ENCODE measurements around the gene ABCC8. TPM values are rescaled to one million over a fixed set of nuclear protein-coding genes. Genes with fewer than 3 reads are reported as not detected.

Gene ABCC8
- total and polyA plus RNA-seq, 12 donors = 0.39 to 216 (median 4.0) TPM; not detected in 1

DNA sequence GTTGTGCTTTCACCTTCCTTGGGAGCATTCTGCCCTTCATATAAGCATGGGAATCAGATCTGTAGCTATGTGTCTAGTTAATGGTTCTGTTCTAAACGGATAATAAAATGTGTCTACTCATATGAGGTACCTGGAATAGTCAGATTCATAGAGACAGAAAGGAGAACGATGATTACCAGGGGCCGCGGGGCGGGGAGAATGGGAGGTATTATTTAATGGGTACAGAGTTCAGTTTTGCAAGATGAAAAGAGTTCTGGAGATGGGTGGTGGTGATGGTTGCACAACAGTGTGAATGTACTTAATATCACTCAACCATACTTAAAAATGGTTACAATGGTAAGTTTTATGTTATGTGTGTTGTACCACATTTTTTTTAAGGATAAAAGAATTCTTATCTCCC is 10.0 kb upstream of the ABCC8 start:
- H3K9me3 ChIP-seq (replicated peaks in 1 of 3) = no peaks in the 10 kb centered on the region
- intact Hi-C loops (cut with DNase I) = no loop called here
- no peak overlapping the region for H3K27ac ChIP-seq
- 71 to 88% (median 86%) methylated on average over 5 of the region's 5 CpGs for WGBS, 4 donors
- no peak overlapping the region for H3K4me3 ChIP-seq
- no peak for TF ChIP-seq CTCF (IDR thresholded peaks at IDR 0.05)
- TF ChIP-seq POLR2A (IDR thresholded peaks at IDR 0.05) = no peak
- no peak for DNase-seq
- no peaks in the 10 kb centered on the region for H3K4me1 ChIP-seq (replicated peaks in 1 of 2)
- no peaks in the 10 kb centered on the region for H3K27me3 ChIP-seq
- H3K36me3 ChIP-seq (replicated peaks in 1 of 2) = no peaks in the 10 kb centered on the region

- 74 to 81% (median 77%) methylated on average over 2 of the region's 2 CpGs for WGBS, 4 donors
- no peaks in the 10 kb centered on the region for H3K4me1 ChIP-seq (replicated peaks in 1 of 2)
- no peaks in the 10 kb centered on the region for H3K9me3 ChIP-seq (replicated peaks in 1 of 3)
- H3K36me3 ChIP-seq (replicated peaks in 1 of 2) = no peaks in the 10 kb centered on the region
- no peak overlapping the region for H3K4me3 ChIP-seq
- no peak for DNase-seq
- no peak overlapping the region for H3K27ac ChIP-seq
- H3K27me3 ChIP-seq = no peaks in the 10 kb centered on the region
- TF ChIP-seq CTCF (IDR thresholded peaks at IDR 0.05) (no peak), POLR2A (IDR thresholded peaks at IDR 0.05) (no peak)
- intact Hi-C loops (cut with DNase I) = no loop called here
These were observed 6.9 kb upstream of the ABCC8 start for GRCh38 chr11:17483505-17483904.

DNA sequence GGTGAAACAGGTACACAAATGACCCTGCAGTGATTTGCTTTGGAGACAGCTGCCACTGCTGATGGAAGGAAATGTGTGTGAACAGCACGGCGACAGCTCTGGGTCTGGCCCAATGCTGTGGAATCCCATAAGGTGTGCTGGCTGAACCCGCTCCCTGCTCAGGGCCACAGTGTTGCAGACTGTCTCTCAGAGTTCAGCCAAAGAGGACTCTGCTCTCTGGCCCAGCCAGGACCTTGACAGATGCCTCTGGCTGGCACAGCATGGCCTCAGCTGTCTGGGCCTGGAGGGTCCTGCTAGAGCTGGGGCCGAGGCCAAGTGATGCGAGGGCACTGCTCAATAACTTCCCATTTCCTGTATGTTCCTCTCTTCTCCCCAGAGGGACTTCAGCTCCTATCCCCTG is 5.3 kb upstream of the ABCC8 start:
- TF ChIP-seq POLR2A (IDR thresholded peaks at IDR 0.05) (no peak), CTCF (IDR thresholded peaks at IDR 0.05) (no peak)
- Histone ChIP-seq H3K4me3 (no peak overlapping the region), H3K27me3 (peaks cover 7% of the 10 kb centered on the region), H3K36me3 (replicated peaks in 1 of 2) (no peaks in the 10 kb centered on the region), H3K4me1 (replicated peaks in 1 of 2) (no peaks in the 10 kb centered on the region), H3K9me3 (replicated peaks in 1 of 3) (no peaks in the 10 kb centered on the region), H3K27ac (no peak overlapping the region)
- intact Hi-C loops (cut with DNase I) = no loop called here
- DNase-seq = no peak
- 86 to 100% (median 87%) methylated on average over 1 to 5 of the region's 5 CpGs; no CpG with 5 or more reads in 1 of the 4 donors for WGBS, 4 donors

GRCh38 chr11:17479284-17480214 is 2.9 kb upstream of the ABCC8 start:
- intact Hi-C loops (cut with DNase I) = no loop called here
- peak in 3 of 7 donors; percentile 29 to 66 (median 35) for DNase-seq
- Histone ChIP-seq H3K9me3 (replicated peaks in 1 of 3) (no peaks in the 10 kb centered on the region), H3K36me3 (replicated peaks in 1 of 2) (no peaks in the 10 kb centered on the region), H3K4me3 (no peak overlapping the region), H3K27ac (no peak overlapping the region), H3K27me3 (peaks cover 30% of the 10 kb centered on the region), H3K4me1 (replicated peaks in 1 of 2) (no peaks in the 10 kb centered on the region)
- WGBS, 4 donors = 30 to 39% (median 34%) methylated on average over 11 to 14 of the region's 14 CpGs
- no peak for TF ChIP-seq POLR2A (IDR thresholded peaks at IDR 0.05)
- TF ChIP-seq CTCF (IDR thresholded peaks at IDR 0.05) = no peak
